Ishikawa (cell line): ENCODE measurements around the gene KIF13A.

ENCODE experiments used
- NFIC ChIP-seq: IDR thresholded peaks from 2 replicates; pipeline ENCODE4 v1.6.1; 2012
- RAD21 ChIP-seq: IDR thresholded peaks from 2 replicates; pipeline ENCODE4 v1.6.1; 2012; ENCODE audit warnings: low read depth
- TAF1 ChIP-seq: IDR thresholded peaks from 2 replicates; pipeline ENCODE4 v1.6.1; 2012; ENCODE audit warnings: low read depth, mild to moderate bottlenecking
- TCF12 ChIP-seq: IDR thresholded peaks from 2 replicates; pipeline ENCODE4 v1.6.1; 2012; ENCODE audit warnings: low read depth
- YY1 ChIP-seq: IDR thresholded peaks from 2 replicates; pipeline ENCODE4 v1.6.1; 2012; ENCODE audit warnings: low read depth
- TF ChIP-seq, protein P1 (sequence below): IDR thresholded peaks from 2 replicates; pipeline ENCODE4 v1.6.1; 2012
- TF ChIP-seq, protein P2 (sequence below): IDR thresholded peaks from 2 replicates; pipeline ENCODE4 v1.6.1; 2012

DNA sequence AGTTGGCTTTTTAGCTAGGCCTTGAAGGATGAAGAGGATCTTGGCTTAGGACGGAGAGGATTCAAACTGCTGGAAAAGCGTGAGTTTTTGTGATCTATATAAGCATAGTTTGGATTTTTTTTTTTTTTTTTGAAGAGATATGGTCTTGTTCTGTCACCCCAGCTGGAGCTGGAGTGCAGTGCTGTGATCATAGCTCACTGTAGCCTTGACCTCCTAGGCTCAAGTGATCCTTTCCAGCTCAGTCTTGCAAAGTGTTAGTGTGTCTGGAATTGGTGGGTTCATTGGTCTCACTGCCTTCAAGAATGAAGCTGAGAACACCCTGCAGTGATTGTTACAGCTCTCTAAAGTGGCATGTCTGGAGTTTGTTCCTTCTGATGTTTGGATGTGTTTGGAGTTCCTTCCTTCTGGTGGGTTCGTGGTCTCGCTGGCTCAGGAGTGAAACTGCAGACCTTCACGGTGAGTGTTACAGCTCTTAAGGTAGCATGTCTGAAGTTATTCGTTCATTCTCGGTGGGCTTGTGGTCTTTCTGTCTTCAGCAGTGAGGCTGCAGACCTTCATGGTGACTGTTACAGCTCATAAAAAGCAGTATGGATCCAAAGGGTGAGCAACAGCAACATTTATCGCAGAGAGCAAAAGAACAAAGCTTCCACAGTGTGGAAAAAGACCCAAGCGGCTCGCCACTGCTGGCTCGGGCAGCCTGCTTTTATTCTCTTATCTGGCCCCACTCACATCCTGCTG lies 243.2 kb downstream of the KIF13A start:
- TF ChIP-seq TCF12, result no peak
- TF ChIP-seq TAF1, result no peak
- TF ChIP-seq NFIC, result no peak
- TF ChIP-seq, protein P1, sequence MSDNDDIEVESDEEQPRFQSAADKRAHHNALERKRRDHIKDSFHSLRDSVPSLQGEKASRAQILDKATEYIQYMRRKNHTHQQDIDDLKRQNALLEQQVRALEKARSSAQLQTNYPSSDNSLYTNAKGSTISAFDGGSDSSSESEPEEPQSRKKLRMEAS, result no peak
- no peak for TF ChIP-seq RAD21
- TF ChIP-seq, protein P2, sequence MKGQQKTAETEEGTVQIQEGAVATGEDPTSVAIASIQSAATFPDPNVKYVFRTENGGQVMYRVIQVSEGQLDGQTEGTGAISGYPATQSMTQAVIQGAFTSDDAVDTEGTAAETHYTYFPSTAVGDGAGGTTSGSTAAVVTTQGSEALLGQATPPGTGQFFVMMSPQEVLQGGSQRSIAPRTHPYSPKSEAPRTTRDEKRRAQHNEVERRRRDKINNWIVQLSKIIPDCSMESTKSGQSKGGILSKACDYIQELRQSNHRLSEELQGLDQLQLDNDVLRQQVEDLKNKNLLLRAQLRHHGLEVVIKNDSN, result no peak
- no peak for TF ChIP-seq YY1
